ENCODE measurements around the gene CTNNBL1. TPM values are rescaled to one million over a fixed set of nuclear protein-coding genes. Genes with fewer than 3 reads are reported as not detected.

CTNNBL1 gene
- total and polyA plus RNA-seq, 2 donors (not counting 3 experiments of a cell fraction or from before 2014, with no cell fraction given) = 20.8 to 60.2 TPM

- no peak overlapping the region for H3K4me2 ChIP-seq (ENCODE audit: insufficient read depth, low read length)
- dilution Hi-C loops (cut with MboI; ENCODE audit: extremely low pct_ligation_motif_present, low sequenced_read_pairs) = no loop called here
Measured at GRCh38 chr20:37773291-37773826, 79.5 kb downstream of the CTNNBL1 start.

GRCh38 chr20:37774156-37774555 lies 80.3 kb downstream of the CTNNBL1 start:
- POLR2A ChIA-PET = no interaction called here
- CTCF ChIA-PET = interaction anchor here (0.6 to 1.6 kb wide), 4 partner anchors 10 to 758 kb away, joined by 3 to 6 read pairs (median 4); no protein-coding TSS in a partner anchor
- H3K9ac ChIP-seq (replicated peaks; ENCODE audit: extremely low read depth, insufficient read depth, low read length) = no peak overlapping the region
- H3K9me3 ChIP-seq (replicated peaks; ENCODE audit: control insufficient read depth, insufficient read depth, low read length) = no peaks in the 10 kb centered on the region
- BruUV-seq (replicated peaks) = no TSS peak
- H3K4me2 ChIP-seq (ENCODE audit: insufficient read depth, low read length) = no peak overlapping the region
- intact Hi-C loops (cut with micrococcal nuclease) (no loop called here), dilution Hi-C loops (cut with MboI; ENCODE audit: extremely low pct_ligation_motif_present, low sequenced_read_pairs) (no loop called here)
- H2AFZ ChIP-seq (ENCODE audit: low read depth, low read length) = no peak overlapping the region
- peaks cover 0 to 4% of the 10 kb centered on the region in 2 experiments for H3K36me3 ChIP-seq (ENCODE audit: control insufficient read depth in 2 of 2, extremely low read depth in 1 of 2, insufficient read depth in 2 of 2, low read length in 2 of 2)
- no peak overlapping the region for H3K4me3 ChIP-seq (replicated peaks in 1 of 3; ENCODE audit: insufficient read depth in 1 of 3, low read depth in 1 of 3, low read length in 3 of 3)
- no peaks in the 10 kb centered on the region for H3K9me1 ChIP-seq (replicated peaks; ENCODE audit: control insufficient read depth, extremely low read depth, insufficient read depth, low read length)
- DNase-seq (ENCODE audit: low read depth, low spot score) (no peak), FAIRE-seq (no peak)
- no peaks in the 10 kb centered on the region for H3K27me3 ChIP-seq (ENCODE audit: control insufficient read depth in 2 of 2, insufficient read depth in 2 of 2, low read length in 2 of 2)
- no peak for TF ChIP-seq FOS (IDR thresholded peaks at IDR 0.05; ENCODE audit: borderline replicate concordance, insufficient read depth, low read length)
- no peak for TF ChIP-seq MYC (IDR thresholded peaks at IDR 0.05; ENCODE audit: low read depth, low read length)
- TF ChIP-seq POLR2AphosphoS5 (IDR thresholded peaks at IDR 0.05; ENCODE audit: insufficient read depth, low read depth, low read length) = no peak
- TF ChIP-seq MAX (IDR thresholded peaks at IDR 0.05; ENCODE audit: insufficient read depth, insufficient read length) = no peak
- no peaks in the 10 kb centered on the region for H4K20me1 ChIP-seq (replicated peaks; ENCODE audit: control insufficient read depth, extremely low read depth, insufficient read depth, low read length)
- H3K79me2 ChIP-seq (ENCODE audit: control insufficient read depth, insufficient read depth, low read length) = no peaks in the 10 kb centered on the region
- H3K4me1 ChIP-seq (ENCODE audit: control insufficient read depth, extremely low read depth, insufficient read depth, low read length) = no peaks in the 10 kb centered on the region
- no peak overlapping the region for H3K27ac ChIP-seq (ENCODE audit: insufficient read depth, low read depth, low read length)

More at GRCh38 chr20:37773291-37773826, 79.5 kb downstream of the CTNNBL1 start:
- no TSS peak for BruUV-seq (replicated peaks)
- H3K36me3 ChIP-seq (ENCODE audit: control insufficient read depth in 2 of 2, extremely low read depth in 1 of 2, insufficient read depth in 2 of 2, low read length in 2 of 2) = peaks cover 0 to 2% of the 10 kb centered on the region in 2 experiments
- H3K4me1 ChIP-seq (ENCODE audit: control insufficient read depth, extremely low read depth, insufficient read depth, low read length) = no peaks in the 10 kb centered on the region
- intact Hi-C loops (cut with micrococcal nuclease) = no loop called here
- DNase-seq (ENCODE audit: low read depth, low spot score) (no peak), FAIRE-seq (no peak)
- ChIA-PET CTCF (interaction anchor here (0.6 to 1.4 kb wide), 3 partner anchors 9 to 757 kb away, joined by 3 to 6 read pairs (median 3); no protein-coding TSS in a partner anchor), POLR2A (no interaction called here)
- no peaks in the 10 kb centered on the region for H3K27me3 ChIP-seq (ENCODE audit: control insufficient read depth in 2 of 2, insufficient read depth in 2 of 2, low read length in 2 of 2)
- no peaks in the 10 kb centered on the region for H3K9me1 ChIP-seq (replicated peaks; ENCODE audit: control insufficient read depth, extremely low read depth, insufficient read depth, low read length)
- H3K4me3 ChIP-seq (replicated peaks in 1 of 3; ENCODE audit: insufficient read depth in 1 of 3, low read depth in 1 of 3, low read length in 3 of 3) = no peak overlapping the region
- H3K27ac ChIP-seq (ENCODE audit: insufficient read depth, low read depth, low read length) = no peak overlapping the region
- no peak for TF ChIP-seq POLR2AphosphoS5 (IDR thresholded peaks at IDR 0.05; ENCODE audit: insufficient read depth, low read depth, low read length)
- no peak overlapping the region for H2AFZ ChIP-seq (ENCODE audit: low read depth, low read length)
- H3K9ac ChIP-seq (replicated peaks; ENCODE audit: extremely low read depth, insufficient read depth, low read length) = no peak overlapping the region
- H3K79me2 ChIP-seq (ENCODE audit: control insufficient read depth, insufficient read depth, low read length) = no peaks in the 10 kb centered on the region
- H4K20me1 ChIP-seq (replicated peaks; ENCODE audit: control insufficient read depth, extremely low read depth, insufficient read depth, low read length) = no peaks in the 10 kb centered on the region
- H3K9me3 ChIP-seq (replicated peaks; ENCODE audit: control insufficient read depth, insufficient read depth, low read length) = no peaks in the 10 kb centered on the region
